A549 (cell line): ENCODE measurements around the gene NTN4. TPM values are rescaled to one million over a fixed set of nuclear protein-coding genes. Genes with fewer than 3 reads are reported as not detected.

ENCODE experiments used
- ATAC-seq, 2 experiments: fragments of 200-7000 bp in 1 of 2; fragments of >200 bp in 1 of 2; cut with Nextera tagmentation in 1 of 2; cut with Tn5 transposase in 1 of 2; 3 replicates each; pipeline versions ENCODE4 v1.8.0 to v1.9.1; 2018 to 2020; ENCODE audit warnings: mild to moderate bottlenecking in 1 of 2, moderate library complexity in 1 of 2
- CTCF ChIA-PET: fragments of 300-600 bp; sonication (Branson Sonifier 250); formaldehyde crosslinking; extraction: SDS; loops from one replicate; lab custom pipeline; 2021; ENCODE audit warnings: antibody characterized with exemption, inconsistent platforms; lab: Yijun Ruan, JAX
- POLR2A ChIA-PET: fragments of 350-600 bp; formaldehyde crosslinking; extraction: SDS; loops from one replicate; lab custom pipeline; 2021; ENCODE audit warnings: antibody characterized with exemption, inconsistent platforms; lab: Yijun Ruan, JAX
- DNase-seq, 2 experiments: peaks; one replicate each; pipeline versions ENCODE4 v3.0.0 to v3.0.0-alpha.2; 2011 to 2016; ENCODE audit warnings: low read depth in 1 of 2, low spot score in 1 of 2
- FAIRE-seq: peaks from 2 replicates; lab custom pipeline; 2011; peaks lifted over from hg19 to GRCh38; lab: Jason Lieb, UNC
- H3K27ac ChIP-seq, 2 experiments: fragments of >200 bp; sonication (Bioruptor Twin); formaldehyde crosslinking; 3 replicates each; pipeline ENCODE4 v1.5.1; 2016 to 2017
- H3K4me1 ChIP-seq: fragments of >200 bp; sonication (Bioruptor Twin); formaldehyde crosslinking; 3 replicates; pipeline ENCODE4 v1.6.1; 2016
- H3K4me2 ChIP-seq: fragments of >200 bp; sonication (Bioruptor Twin); formaldehyde crosslinking; 3 replicates; pipeline ENCODE4 v1.6.1; 2016
- H3K4me3 ChIP-seq: fragments of >200 bp; sonication (Bioruptor Twin); formaldehyde crosslinking; 3 replicates; pipeline ENCODE4 v1.5.1; 2016
- H3K9me3 ChIP-seq: fragments of >200 bp; sonication (Bioruptor Twin); formaldehyde crosslinking; 3 replicates; pipeline ENCODE4 v1.6.1; 2016
- CHD2 ChIP-seq: fragments of 150-350 bp; IDR thresholded peaks from 2 replicates; pipeline ENCODE4 v1.6.1; 2014; ENCODE audit warnings: low read length; ENCODE audit not compliant: partially characterized antibody
- EHMT2 ChIP-seq: fragments of 200-600 bp; sonication (generic); IDR thresholded peaks from 2 replicates; pipeline ENCODE4 v1.6.1; 2016; ENCODE audit warnings: antibody characterized with exemption, low read depth, mild to moderate bottlenecking, moderate library complexity
- ESRRA ChIP-seq: fragments of 150-350 bp; IDR thresholded peaks from 2 replicates; pipeline ENCODE4 v1.6.1; 2014; ENCODE audit warnings: mild to moderate bottlenecking, low read length, borderline replicate concordance
- FOSB ChIP-seq: fragments of 250-450 bp; sonication (Bioruptor Pico); IDR thresholded peaks from 2 replicates; pipeline ENCODE4 v1.5.0; 2020; ENCODE audit warnings: mild to moderate bottlenecking, moderate library complexity
- FOSL2 ChIP-seq, 2 experiments: fragments of 450-650 bp in 1 of 2; fragments of >200 bp in 1 of 2; sonication (Bioruptor Twin) in 1 of 2; formaldehyde crosslinking; IDR thresholded peaks; 2 replicates each; pipeline versions ENCODE4 v1.5.0 to v1.6.1; 2016 to 2020; ENCODE audit warnings: mild to moderate bottlenecking in 1 of 2, moderate library complexity in 1 of 2
- FOXS1 ChIP-seq: fragments of 250-450 bp; sonication (Bioruptor Pico); IDR thresholded peaks from 2 replicates; pipeline ENCODE4 v1.5.0; 2020; ENCODE audit warnings: mild to moderate bottlenecking, moderate library complexity
- HDAC2 ChIP-seq: fragments of 200-600 bp; sonication (generic); IDR thresholded peaks from 2 replicates; pipeline ENCODE4 v1.6.1; 2016
- HEYL ChIP-seq: fragments of 250-450 bp; sonication (Bioruptor Pico); IDR thresholded peaks from 2 replicates; pipeline ENCODE4 v1.8.0; 2021; ENCODE audit warnings: mild to moderate bottlenecking, moderate library complexity
- HOXA7 ChIP-seq: fragments of 250-450 bp; sonication (Bioruptor Pico); IDR thresholded peaks from 2 replicates; pipeline ENCODE4 v1.5.0; 2020; ENCODE audit warnings: mild to moderate bottlenecking, moderate library complexity
- JUN ChIP-seq, 2 experiments: fragments of >200 bp; sonication (Bioruptor Twin); formaldehyde crosslinking; IDR thresholded peaks; 2 replicates in 1 of 2; 3 replicates in 1 of 2; pipeline ENCODE4 v1.6.1; 2016 to 2017
- JUNB ChIP-seq: fragments of >200 bp; sonication (Bioruptor Twin); formaldehyde crosslinking; IDR thresholded peaks from 2 replicates; pipeline ENCODE4 v1.6.1; 2016
- KDM5A ChIP-seq: fragments of 200-600 bp; sonication (generic); IDR thresholded peaks from 2 replicates; pipeline ENCODE4 v1.6.1; 2016; ENCODE audit warnings: antibody characterized with exemption, mild to moderate bottlenecking
- MAZ ChIP-seq: fragments of 150-350 bp; IDR thresholded peaks from 2 replicates; pipeline ENCODE4 v1.6.1; 2014; ENCODE audit warnings: antibody characterized with exemption, low read depth, low read length, borderline replicate concordance
- NFE2L2 ChIP-seq: fragments of 150-350 bp; conservative IDR thresholded peaks from 2 replicates; pipeline ENCODE4 v1.6.1; 2014; ENCODE audit warnings: low read length
- PHF8 ChIP-seq: fragments of 200-600 bp; sonication (generic); IDR thresholded peaks from 2 replicates; pipeline ENCODE4 v1.6.1; 2016; ENCODE audit warnings: low read depth, mild to moderate bottlenecking, antibody characterized with exemption, moderate library complexity, borderline replicate concordance
- POLR2A ChIP-seq: IDR thresholded peaks from 2 replicates; pipeline ENCODE4 v1.6.1; 2012; ENCODE audit warnings: mild to moderate bottlenecking, low read length
- RCOR1 ChIP-seq: fragments of 150-350 bp; IDR thresholded peaks from 2 replicates; pipeline ENCODE4 v1.6.1; 2014; ENCODE audit warnings: antibody characterized with exemption, low read length, low read depth
- RFX5 ChIP-seq: fragments of 450-650 bp; IDR thresholded peaks from 2 replicates; pipeline ENCODE4 v1.7.1; 2014; ENCODE audit warnings: antibody characterized with exemption, mild to moderate bottlenecking, moderate library complexity
- SREBF2 ChIP-seq: fragments of 450-650 bp; IDR thresholded peaks from 2 replicates; pipeline ENCODE4 v1.6.1; 2014; ENCODE audit warnings: mild to moderate bottlenecking, moderate library complexity
- TFCP2L1 ChIP-seq: fragments of 250-450 bp; sonication (Bioruptor Pico); IDR thresholded peaks from 2 replicates; pipeline ENCODE4 v1.5.0; 2021; ENCODE audit warnings: mild to moderate bottlenecking
- TP53 ChIP-seq: fragments of 250-450 bp; sonication (Bioruptor Pico); IDR thresholded peaks from 2 replicates; pipeline ENCODE4 v1.5.0; 2021; ENCODE audit warnings: mild to moderate bottlenecking, moderate library complexity
- ZC3H11A ChIP-seq: fragments of 450-650 bp; IDR thresholded peaks from 2 replicates; pipeline ENCODE4 v1.6.1; 2014; ENCODE audit warnings: antibody characterized with exemption, mild to moderate bottlenecking
- ZFP36 ChIP-seq: fragments of 450-650 bp; IDR thresholded peaks from 2 replicates; pipeline ENCODE4 v1.6.1; 2014; ENCODE audit warnings: borderline replicate concordance; ENCODE audit not compliant: partially characterized antibody
- ZSCAN20 ChIP-seq: fragments of 250-450 bp; sonication (Bioruptor Pico); IDR thresholded peaks from 2 replicates; pipeline ENCODE4 v1.8.0; 2022; ENCODE audit warnings: mild to moderate bottlenecking, moderate library complexity
- WGBS: methylation state at CpG from one replicate; pipeline ENCODE4 v1.1.6; 2017; ENCODE audit errors: missing lambda C conversion rate; 5-methylcytosine and 5-hydroxymethylcytosine counted together
- polyA plus RNA-seq, 4 experiments: library from polyadenylated mRNA; depleted of rRNA in 3 of 4; stranded (reverse); fragments of >200 nt; fragmentation: RNase III in 1 of 4; extraction: RNeasy Plus Mini Kit Qiagen cat#74134 plus additional on column Dnase treatment in 1 of 4; gene quantifications; 2 replicates in 3 of 4; 3 replicates in 1 of 4; pipeline ENCODE4 v1.2.3, GENCODE V29; 2011 to 2017
- TF ChIP-seq, protein P1 (sequence below): fragments of 150-350 bp; IDR thresholded peaks from 2 replicates; pipeline ENCODE4 v1.6.1; 2014; ENCODE audit warnings: low read depth, mild to moderate bottlenecking, low read length
- TF ChIP-seq, protein P2 (sequence below): fragments of 450-650 bp; IDR thresholded peaks from 2 replicates; pipeline ENCODE4 v1.6.1; 2014; ENCODE audit warnings: antibody characterized with exemption
- TF ChIP-seq, protein P3 (sequence below): IDR thresholded peaks from 2 replicates; pipeline ENCODE4 v1.6.1; 2012; ENCODE audit warnings: low read depth, borderline replicate concordance
- TF ChIP-seq, protein P4 (sequence below): fragments of >200 bp; sonication (Bioruptor Twin); formaldehyde crosslinking; IDR thresholded peaks from 3 replicates; pipeline ENCODE4 v1.6.1; 2016
- TF ChIP-seq, protein P5 (sequence below): fragments of >200 bp; sonication (Bioruptor Twin); formaldehyde crosslinking; IDR thresholded peaks from 3 replicates; pipeline ENCODE4 v1.5.1; 2016
- TF ChIP-seq, protein P6 (sequence below): IDR thresholded peaks from 2 replicates; pipeline ENCODE4 v1.6.1; 2012

The NTN4 gene
- polyA plus RNA-seq, 2 of the 4 experiments (the other 2 are of a cell fraction), result 37.3 to 132 TPM

DNA sequence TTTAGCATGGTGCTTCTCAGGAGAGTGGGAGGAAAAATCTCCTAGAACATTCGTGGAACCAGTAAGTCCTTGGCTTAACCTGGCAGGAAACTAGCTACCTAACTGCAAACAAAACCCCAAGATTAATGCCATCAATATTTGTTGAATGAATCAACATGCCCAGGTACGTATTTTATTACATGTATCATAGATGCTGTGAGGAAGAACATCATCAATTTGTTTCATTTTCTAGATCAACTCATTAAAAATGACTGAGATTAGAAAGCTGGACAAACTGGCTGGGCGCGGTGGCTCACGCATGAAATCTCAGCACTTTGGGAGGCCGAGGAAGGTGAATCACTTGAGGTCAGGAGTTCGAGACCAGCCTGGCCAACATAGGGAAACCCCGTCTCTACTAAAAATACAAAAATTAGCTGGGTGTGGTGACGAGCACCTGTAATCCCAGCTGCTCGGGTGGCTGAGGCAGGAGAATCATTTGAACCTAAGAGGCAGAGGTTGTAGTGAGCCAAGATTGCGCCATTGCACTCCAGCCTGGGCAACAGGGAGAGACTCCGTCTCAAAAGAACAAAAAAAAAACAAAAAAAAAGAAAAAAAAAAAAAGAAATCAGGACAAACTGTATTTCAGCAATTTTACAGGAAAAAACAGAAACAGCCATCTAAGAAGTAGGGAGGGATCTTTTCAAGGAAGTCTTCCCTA is 88.7 kb downstream of the NTN4 start:
- H3K4me3 ChIP-seq, result no peak overlapping the region
- POLR2A ChIA-PET, result no interaction called here
- no peak for FAIRE-seq
- TF ChIP-seq FOSB, result no peak
- TF ChIP-seq JUN (IDR thresholded peaks at IDR 0.05), result no peak
- no peak for TF ChIP-seq JUNB
- TF ChIP-seq ZC3H11A, result no peak
- TF ChIP-seq EHMT2, result no peak
- TF ChIP-seq FOSL2 (IDR thresholded peaks at IDR 0.05), result no peak
- TF ChIP-seq FOSL2 (CRISPR knock-in tag; IDR thresholded peaks at IDR 0.05), result no peak
- TF ChIP-seq NFE2L2, result no peak
- TF ChIP-seq, protein P1, sequence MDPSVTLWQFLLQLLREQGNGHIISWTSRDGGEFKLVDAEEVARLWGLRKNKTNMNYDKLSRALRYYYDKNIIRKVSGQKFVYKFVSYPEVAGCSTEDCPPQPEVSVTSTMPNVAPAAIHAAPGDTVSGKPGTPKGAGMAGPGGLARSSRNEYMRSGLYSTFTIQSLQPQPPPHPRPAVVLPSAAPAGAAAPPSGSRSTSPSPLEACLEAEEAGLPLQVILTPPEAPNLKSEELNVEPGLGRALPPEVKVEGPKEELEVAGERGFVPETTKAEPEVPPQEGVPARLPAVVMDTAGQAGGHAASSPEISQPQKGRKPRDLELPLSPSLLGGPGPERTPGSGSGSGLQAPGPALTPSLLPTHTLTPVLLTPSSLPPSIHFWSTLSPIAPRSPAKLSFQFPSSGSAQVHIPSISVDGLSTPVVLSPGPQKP, result no peak
- TF ChIP-seq TP53, result no peak
- no peak for TF ChIP-seq PHF8
- no peak for TF ChIP-seq HEYL (CRISPR knock-in tag)
- H3K27ac ChIP-seq, result peak overlapping the region in 1 of 2 experiments; percentile 69; a peak in 1 of 6 replicates
- H3K4me1 ChIP-seq, result peaks cover 29% of the 10 kb centered on the region
- no peak for ATAC-seq
- H3K9me3 ChIP-seq, result no peaks in the 10 kb centered on the region
- WGBS, result 79% methylated on average over 12 of the region's 12 CpGs
- no peak for DNase-seq
- H3K4me2 ChIP-seq, result no peak overlapping the region
- CTCF ChIA-PET, result interaction anchor here (0.6 to 1.7 kb wide), 2 partner anchors 31 to 42 kb away, joined by 3 to 4 read pairs; no protein-coding TSS in a partner anchor

DNA sequence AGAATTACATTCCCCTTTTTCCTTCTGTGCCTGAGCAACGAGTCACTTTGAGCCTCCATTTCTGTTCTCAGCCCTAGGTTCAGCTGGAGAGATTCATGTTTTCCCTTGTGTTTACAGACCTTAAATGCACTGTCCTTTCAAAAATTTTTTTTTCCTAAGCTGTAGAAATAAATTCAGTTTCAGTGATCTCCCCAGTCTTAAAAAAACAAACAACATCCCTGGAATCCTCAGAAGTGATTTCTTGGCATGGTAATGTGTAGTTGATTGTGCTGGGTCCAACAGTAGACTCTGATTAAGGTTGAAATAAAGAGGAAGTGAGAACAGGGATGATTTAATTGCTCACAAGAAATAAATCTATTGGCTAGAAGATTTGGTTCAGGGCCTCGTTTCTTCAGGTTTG is 89.3 kb downstream of the NTN4 start:
- peak; percentile 79 for FAIRE-seq
- TF ChIP-seq FOSL2 (IDR thresholded peaks at IDR 0.05) (no peak), FOSL2 (CRISPR knock-in tag; IDR thresholded peaks at IDR 0.05) (no peak), CHD2 (no peak), SREBF2 (no peak), MAZ (no peak), POLR2A (no peak), JUNB (no peak), TFCP2L1 (CRISPR knock-in tag) (no peak), ZSCAN20 (no peak), RCOR1 (no peak), HDAC2 (no peak), HOXA7 (no peak), FOSB (no peak), KDM5A (no peak), ESRRA (no peak), RFX5 (no peak)
- TF ChIP-seq, protein P2, sequence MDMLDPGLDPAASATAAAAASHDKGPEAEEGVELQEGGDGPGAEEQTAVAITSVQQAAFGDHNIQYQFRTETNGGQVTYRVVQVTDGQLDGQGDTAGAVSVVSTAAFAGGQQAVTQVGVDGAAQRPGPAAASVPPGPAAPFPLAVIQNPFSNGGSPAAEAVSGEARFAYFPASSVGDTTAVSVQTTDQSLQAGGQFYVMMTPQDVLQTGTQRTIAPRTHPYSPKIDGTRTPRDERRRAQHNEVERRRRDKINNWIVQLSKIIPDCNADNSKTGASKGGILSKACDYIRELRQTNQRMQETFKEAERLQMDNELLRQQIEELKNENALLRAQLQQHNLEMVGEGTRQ, result no peak
- ChIA-PET CTCF (interaction anchor here (1.7 kb wide), 1 partner anchor 32 kb away, joined by 4 read pairs; no protein-coding TSS in a partner anchor), POLR2A (no interaction called here)
- ATAC-seq, result no peak
- Histone ChIP-seq H3K9me3 (no peaks in the 10 kb centered on the region), H3K4me1 (peaks cover 29% of the 10 kb centered on the region), H3K4me3 (no peak overlapping the region), H3K27ac (peak overlapping the region in 1 of 2 experiments; percentile 69; a peak in 3 of 6 replicates), H3K4me2 (no peak overlapping the region)
- DNase-seq, result no peak
- 79% methylated on average over 2 of the region's 2 CpGs for WGBS

DNA sequence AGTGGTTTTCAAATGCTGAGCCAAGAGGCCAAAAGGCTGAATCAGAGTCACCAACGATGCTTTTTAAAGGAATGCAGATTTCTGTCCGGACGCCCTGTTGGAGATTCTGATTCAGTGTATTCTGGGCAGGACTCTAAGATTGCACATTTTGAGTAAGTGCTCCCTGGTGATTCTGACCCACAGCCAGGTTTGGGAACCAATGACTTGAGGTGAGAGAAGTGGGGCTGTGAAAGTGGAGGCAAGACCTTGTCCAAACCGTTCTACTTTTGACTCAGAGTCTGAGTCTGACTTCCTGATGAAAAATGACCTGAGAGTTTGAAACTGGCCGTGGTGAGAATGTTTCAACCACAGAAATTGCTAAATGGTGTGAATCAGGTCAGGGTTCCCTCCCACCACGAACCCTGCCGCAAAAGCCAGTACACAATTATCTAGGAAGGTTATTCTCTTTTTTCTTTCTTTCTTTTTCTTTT is 90.2 kb downstream of the NTN4 start:
- ATAC-seq (peak; percentile 56 to 69; a peak in 4 of 6 replicates), DNase-seq (peak in 1 of 2 experiments; percentile 33), FAIRE-seq (no peak)
- ChIA-PET POLR2A (no interaction called here), CTCF (interaction anchor here (1.7 kb wide), 1 partner anchor 33 kb away, joined by 4 read pairs; no protein-coding TSS in a partner anchor)
- no peaks in the 10 kb centered on the region for H3K9me3 ChIP-seq
- peak overlapping the region; percentile 29 to 69; a peak in 3 of 6 replicates for H3K27ac ChIP-seq
- H3K4me1 ChIP-seq, result peaks cover 29% of the 10 kb centered on the region
- H3K4me3 ChIP-seq, result no peak overlapping the region
- H3K4me2 ChIP-seq, result peak overlapping the region; percentile 13; the same call in 1 of the 3 replicates
- WGBS, result 64% methylated on average over 7 of the region's 7 CpGs
- TF ChIP-seq, protein P3, sequence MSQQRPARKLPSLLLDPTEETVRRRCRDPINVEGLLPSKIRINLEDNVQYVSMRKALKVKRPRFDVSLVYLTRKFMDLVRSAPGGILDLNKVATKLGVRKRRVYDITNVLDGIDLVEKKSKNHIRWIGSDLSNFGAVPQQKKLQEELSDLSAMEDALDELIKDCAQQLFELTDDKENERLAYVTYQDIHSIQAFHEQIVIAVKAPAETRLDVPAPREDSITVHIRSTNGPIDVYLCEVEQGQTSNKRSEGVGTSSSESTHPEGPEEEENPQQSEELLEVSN, result no peak
- TF ChIP-seq, protein P4, sequence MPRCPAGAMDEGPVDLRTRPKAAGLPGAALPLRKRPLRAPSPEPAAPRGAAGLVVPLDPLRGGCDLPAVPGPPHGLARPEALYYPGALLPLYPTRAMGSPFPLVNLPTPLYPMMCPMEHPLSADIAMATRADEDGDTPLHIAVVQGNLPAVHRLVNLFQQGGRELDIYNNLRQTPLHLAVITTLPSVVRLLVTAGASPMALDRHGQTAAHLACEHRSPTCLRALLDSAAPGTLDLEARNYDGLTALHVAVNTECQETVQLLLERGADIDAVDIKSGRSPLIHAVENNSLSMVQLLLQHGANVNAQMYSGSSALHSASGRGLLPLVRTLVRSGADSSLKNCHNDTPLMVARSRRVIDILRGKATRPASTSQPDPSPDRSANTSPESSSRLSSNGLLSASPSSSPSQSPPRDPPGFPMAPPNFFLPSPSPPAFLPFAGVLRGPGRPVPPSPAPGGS, result no peak
- TF ChIP-seq, protein P5, sequence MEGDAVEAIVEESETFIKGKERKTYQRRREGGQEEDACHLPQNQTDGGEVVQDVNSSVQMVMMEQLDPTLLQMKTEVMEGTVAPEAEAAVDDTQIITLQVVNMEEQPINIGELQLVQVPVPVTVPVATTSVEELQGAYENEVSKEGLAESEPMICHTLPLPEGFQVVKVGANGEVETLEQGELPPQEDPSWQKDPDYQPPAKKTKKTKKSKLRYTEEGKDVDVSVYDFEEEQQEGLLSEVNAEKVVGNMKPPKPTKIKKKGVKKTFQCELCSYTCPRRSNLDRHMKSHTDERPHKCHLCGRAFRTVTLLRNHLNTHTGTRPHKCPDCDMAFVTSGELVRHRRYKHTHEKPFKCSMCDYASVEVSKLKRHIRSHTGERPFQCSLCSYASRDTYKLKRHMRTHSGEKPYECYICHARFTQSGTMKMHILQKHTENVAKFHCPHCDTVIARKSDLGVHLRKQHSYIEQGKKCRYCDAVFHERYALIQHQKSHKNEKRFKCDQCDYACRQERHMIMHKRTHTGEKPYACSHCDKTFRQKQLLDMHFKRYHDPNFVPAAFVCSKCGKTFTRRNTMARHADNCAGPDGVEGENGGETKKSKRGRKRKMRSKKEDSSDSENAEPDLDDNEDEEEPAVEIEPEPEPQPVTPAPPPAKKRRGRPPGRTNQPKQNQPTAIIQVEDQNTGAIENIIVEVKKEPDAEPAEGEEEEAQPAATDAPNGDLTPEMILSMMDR, result no peak
- no peak for TF ChIP-seq HOXA7
- no peak for TF ChIP-seq FOSB
- TF ChIP-seq, protein P6, sequence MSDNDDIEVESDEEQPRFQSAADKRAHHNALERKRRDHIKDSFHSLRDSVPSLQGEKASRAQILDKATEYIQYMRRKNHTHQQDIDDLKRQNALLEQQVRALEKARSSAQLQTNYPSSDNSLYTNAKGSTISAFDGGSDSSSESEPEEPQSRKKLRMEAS, result no peak
- TF ChIP-seq FOXS1 (CRISPR knock-in tag), result no peak
- no peak for TF ChIP-seq TP53
- TF ChIP-seq ZFP36, result no peak
- TF ChIP-seq SREBF2, result no peak
